Peyer's patch (tissue), 4 donors: Measurements from ENCODE around the gene IQGAP2.

Experiments used
- POLR2A ChIP-seq, 2 donors: fragments of 450-650 bp; IDR thresholded peaks; one replicate each; pipeline ENCODE4 v1.5.1; 2017; ENCODE audit warnings: antibody characterized with exemption in 2 of 2, mild to moderate bottlenecking in 2 of 2, moderate library complexity in 2 of 2
- TF ChIP-seq, protein P1 (sequence below), 6 experiments: fragments of 450-650 bp in 4 of 6; fragments of 200-600 bp in 2 of 6; sonication (generic) in 1 of 6; IDR thresholded peaks; one replicate each; pipeline ENCODE4 v1.5.1; 2017 to 2019; ENCODE audit warnings: antibody characterized with exemption in 6 of 6, mild to moderate bottlenecking in 3 of 6, moderate library complexity in 1 of 6

DNA sequence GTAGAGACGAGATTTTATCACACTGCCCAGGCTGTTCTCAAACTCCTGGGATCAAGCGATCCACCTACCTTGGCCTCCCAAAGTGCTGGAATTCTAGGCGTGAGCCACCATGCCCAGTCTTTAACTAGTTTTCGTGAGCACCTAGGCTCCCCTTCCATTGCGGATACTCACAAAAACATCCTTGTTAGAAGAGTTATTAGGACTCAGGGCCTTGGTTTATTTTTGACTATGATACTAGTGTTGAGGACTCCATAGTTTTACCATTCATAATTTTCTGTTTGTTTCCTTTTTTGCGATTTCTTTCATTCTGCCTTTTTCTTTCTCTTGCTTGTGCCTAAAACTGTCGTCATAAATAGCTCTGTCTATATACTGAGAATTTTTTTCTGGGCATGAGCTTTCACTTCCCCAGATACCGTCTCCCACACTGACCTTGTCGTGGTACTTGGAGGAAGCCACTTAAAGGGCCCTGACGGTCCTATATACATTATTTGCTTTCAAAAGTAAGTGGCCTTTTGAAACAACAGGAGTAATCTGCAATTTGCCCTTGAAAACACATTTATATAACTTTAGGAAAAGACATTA lies 318.0 kb downstream of the IQGAP2 start:
- TF ChIP-seq, protein P1, sequence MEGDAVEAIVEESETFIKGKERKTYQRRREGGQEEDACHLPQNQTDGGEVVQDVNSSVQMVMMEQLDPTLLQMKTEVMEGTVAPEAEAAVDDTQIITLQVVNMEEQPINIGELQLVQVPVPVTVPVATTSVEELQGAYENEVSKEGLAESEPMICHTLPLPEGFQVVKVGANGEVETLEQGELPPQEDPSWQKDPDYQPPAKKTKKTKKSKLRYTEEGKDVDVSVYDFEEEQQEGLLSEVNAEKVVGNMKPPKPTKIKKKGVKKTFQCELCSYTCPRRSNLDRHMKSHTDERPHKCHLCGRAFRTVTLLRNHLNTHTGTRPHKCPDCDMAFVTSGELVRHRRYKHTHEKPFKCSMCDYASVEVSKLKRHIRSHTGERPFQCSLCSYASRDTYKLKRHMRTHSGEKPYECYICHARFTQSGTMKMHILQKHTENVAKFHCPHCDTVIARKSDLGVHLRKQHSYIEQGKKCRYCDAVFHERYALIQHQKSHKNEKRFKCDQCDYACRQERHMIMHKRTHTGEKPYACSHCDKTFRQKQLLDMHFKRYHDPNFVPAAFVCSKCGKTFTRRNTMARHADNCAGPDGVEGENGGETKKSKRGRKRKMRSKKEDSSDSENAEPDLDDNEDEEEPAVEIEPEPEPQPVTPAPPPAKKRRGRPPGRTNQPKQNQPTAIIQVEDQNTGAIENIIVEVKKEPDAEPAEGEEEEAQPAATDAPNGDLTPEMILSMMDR (IDR thresholded peaks at IDR 0.05), result no peak
- TF ChIP-seq POLR2A (IDR thresholded peaks at IDR 0.05), result no peak
